IgD-negative memory B cell (primary cell): ENCODE results near the gene ADGRF1. TPM values are rescaled to one million over a fixed set of nuclear protein-coding genes. Genes with fewer than 3 reads are reported as not detected.

Experiments used
- H3K27ac Mint-ChIP-seq, 3 donors: one replicate each; pipeline ENCODE4 v1.8.0; 2020 to 2022; ENCODE audit warnings: mild to moderate bottlenecking in 3 of 3, mixed read lengths in 3 of 3, moderate library complexity in 1 of 3
- H3K27me3 Mint-ChIP-seq: one replicate; pipeline ENCODE4 v1.8.0; 2021; ENCODE audit warnings: mixed read lengths
- H3K36me3 Mint-ChIP-seq: one replicate; pipeline ENCODE4 v1.8.0; 2020; ENCODE audit warnings: mild to moderate bottlenecking, mixed read lengths
- H3K4me1 Mint-ChIP-seq, 3 donors: one replicate each; pipeline ENCODE4 v1.8.0; 2020 to 2022; ENCODE audit warnings: mixed read lengths in 3 of 3, mild to moderate bottlenecking in 1 of 3
- H3K4me3 Mint-ChIP-seq, 4 donors: one replicate each; pipeline ENCODE4 v1.8.0; 2020 to 2022; ENCODE audit warnings: mild to moderate bottlenecking in 4 of 4, mixed read lengths in 4 of 4, moderate library complexity in 3 of 4
- H3K9me3 Mint-ChIP-seq, 3 donors: one replicate each; pipeline ENCODE4 v1.8.0; 2020 to 2021; ENCODE audit warnings: mixed read lengths in 3 of 3, mild to moderate bottlenecking in 1 of 3
- polyA plus RNA-seq: library from polyadenylated mRNA; unstranded; fragments of 300-500 nt; fragmentation: Illumina TruSeq; gene quantifications from one replicate; pipeline ENCODE4 v1.2.3, GENCODE V29; 2021

ADGRF1 gene
- polyA plus RNA-seq, 1 donor from 2014 or later, result not detected

DNA sequence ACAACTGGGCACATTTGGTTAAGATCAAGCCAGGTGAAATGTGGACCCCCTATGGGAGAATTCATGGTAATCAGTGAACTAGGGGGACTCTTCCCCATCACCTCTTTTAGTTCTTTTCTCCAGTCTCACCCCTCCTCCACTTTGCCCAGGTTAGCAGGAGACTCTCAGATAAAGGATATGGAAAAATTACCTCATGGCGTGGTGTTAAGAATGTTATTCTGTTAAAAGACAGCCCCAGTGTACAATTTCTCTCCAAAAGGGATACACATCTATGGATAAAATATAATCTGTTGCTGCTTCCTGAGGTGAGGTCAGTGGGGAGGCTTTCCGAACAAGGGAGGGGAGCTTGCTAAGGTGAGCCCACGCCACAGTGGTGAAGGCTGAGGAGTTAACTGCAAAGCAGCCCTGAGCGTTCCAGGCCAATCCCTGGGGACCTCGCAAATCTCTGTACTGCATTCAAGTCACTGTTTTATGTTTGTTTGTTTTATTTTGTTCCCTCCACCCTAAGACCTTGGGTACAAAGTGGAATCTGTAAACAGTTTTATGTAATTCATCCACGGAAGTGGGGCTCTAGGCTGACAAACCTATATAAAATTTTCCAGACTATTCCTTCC is 52.0 kb downstream of the ADGRF1 start:
- Mint-ChIP-seq H3K27ac (no peak overlapping the region), H3K4me3 (no peak overlapping the region), H3K27me3 (peaks cover 9% of the 10 kb centered on the region), H3K9me3 (peaks cover 0 to 2% (median 2%) of the 10 kb centered on the region in 3 donors), H3K4me1 (no peaks in the 10 kb centered on the region), H3K36me3 (no peaks in the 10 kb centered on the region)

DNA sequence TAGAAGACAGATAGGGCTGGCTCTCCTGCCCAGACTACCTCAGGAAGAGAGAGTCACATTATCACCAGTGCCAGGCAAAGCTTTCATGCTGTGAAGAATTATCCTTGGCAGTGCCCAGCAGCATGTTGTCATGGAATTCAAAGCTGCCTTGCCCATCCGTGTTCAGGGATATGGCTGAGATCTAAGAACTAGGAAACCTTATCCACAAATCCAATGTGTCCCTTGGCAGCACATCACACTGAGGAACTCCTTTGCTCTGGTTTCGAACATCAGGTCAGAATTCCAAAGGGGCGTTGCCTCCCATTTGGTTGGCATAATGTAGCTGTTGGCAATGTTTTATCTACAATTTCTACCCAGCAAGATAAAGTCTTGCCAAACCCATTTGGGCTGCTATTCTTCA is 52.7 kb downstream of the ADGRF1 start:
- no peaks in the 10 kb centered on the region for H3K36me3 Mint-ChIP-seq
- H3K9me3 Mint-ChIP-seq, result peaks cover 0 to 2% (median 2%) of the 10 kb centered on the region in 3 donors
- H3K4me3 Mint-ChIP-seq, result no peak overlapping the region
- no peak overlapping the region for H3K27ac Mint-ChIP-seq
- H3K4me1 Mint-ChIP-seq, result no peaks in the 10 kb centered on the region
- peaks cover 9% of the 10 kb centered on the region for H3K27me3 Mint-ChIP-seq

DNA sequence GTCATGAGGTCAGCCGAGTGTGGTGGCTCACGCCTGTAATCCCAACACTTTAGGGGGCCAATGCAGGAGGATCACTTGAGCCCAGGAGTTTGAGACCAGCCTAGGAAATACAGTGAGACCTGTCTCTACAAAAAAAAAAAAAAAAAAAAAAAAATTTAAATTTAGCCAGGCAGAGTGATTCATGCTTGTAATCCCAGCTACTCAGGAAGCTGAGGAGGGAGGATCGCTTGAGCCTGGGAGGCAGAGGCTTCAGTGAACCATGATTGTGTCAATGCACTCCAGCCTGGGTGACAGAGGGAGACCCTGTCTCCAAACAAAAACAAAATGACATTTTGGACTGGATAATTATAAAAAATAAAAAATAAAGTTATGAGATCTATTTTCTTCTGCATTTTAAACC is 56.2 kb downstream of the ADGRF1 start:
- no peaks in the 10 kb centered on the region for H3K4me1 Mint-ChIP-seq
- no peaks in the 10 kb centered on the region for H3K9me3 Mint-ChIP-seq
- H3K27ac Mint-ChIP-seq, result no peak overlapping the region
- no peaks in the 10 kb centered on the region for H3K36me3 Mint-ChIP-seq
- peaks cover 9% of the 10 kb centered on the region for H3K27me3 Mint-ChIP-seq
- no peak overlapping the region for H3K4me3 Mint-ChIP-seq

DNA sequence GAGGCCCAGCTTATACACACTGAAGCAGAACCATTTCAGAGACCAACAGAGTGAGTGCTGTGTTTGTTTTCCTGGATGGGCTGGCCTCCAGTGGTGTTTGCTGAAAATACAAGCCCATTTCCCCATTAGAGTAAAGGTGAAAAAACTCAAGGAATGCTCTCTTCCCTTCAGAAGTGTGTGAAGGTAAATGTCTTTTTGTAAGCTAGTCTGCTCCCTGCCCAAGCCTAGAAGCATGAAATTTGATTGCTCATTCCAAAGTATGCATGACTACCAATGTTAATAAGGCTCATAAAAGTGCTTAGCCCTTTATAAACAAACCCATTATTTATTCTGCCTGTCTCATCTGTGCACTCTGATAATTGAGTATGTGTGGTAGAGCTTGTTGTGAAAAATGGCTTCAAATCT is 59.1 kb downstream of the ADGRF1 start:
- Mint-ChIP-seq H3K9me3 (no peaks in the 10 kb centered on the region), H3K27me3 (peaks cover 2% of the 10 kb centered on the region), H3K36me3 (no peaks in the 10 kb centered on the region)

DNA sequence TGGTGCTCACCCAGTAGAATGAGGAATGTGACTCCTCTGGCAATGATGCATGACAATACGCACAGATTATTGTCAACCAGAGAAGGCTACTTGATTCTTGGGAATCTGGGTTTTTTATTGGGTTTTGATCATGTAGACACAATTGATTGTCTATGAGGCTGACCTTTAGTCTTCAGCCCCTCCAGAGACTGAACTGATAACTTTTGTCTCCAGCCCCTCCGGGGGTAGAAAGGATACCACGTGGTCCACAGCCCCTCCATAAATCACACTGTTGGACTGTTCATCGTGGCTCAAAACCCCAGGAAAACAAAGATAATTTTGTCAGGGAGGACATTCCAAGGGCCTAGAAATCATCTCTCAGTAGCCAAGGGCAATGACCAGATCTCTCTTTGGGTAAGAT is 62.9 kb downstream of the ADGRF1 start:
- H3K27ac Mint-ChIP-seq, result no peak overlapping the region
- peaks cover 2% of the 10 kb centered on the region for H3K27me3 Mint-ChIP-seq
- no peaks in the 10 kb centered on the region for H3K4me1 Mint-ChIP-seq
- no peak overlapping the region for H3K4me3 Mint-ChIP-seq
- H3K36me3 Mint-ChIP-seq, result no peaks in the 10 kb centered on the region
- no peaks in the 10 kb centered on the region for H3K9me3 Mint-ChIP-seq

More for the DNA sequence above, 59.1 kb downstream of the ADGRF1 start:
- no peak overlapping the region for H3K4me3 Mint-ChIP-seq
- no peak overlapping the region for H3K27ac Mint-ChIP-seq
- no peaks in the 10 kb centered on the region for H3K4me1 Mint-ChIP-seq

DNA sequence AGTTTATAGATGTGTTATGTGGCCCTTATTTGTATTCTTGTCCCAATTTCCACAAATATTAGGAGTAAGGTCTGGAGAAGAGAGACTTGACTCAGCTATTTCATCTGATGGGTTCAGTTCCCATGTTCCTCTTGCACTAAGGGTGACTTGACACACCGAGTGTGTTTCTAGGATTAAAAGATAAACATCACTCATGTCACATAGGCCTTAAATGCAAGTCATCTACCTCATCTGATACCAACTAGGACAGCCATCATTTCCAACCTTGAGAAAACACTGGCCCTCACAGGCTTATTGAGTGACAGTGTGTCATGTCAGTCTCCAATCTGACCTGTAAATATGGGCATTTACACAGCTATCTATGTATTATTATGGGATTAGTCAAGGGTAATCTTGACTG is 67.3 kb downstream of the ADGRF1 start:
- no peak overlapping the region for H3K27ac Mint-ChIP-seq
- no peaks in the 10 kb centered on the region for H3K4me1 Mint-ChIP-seq
- H3K9me3 Mint-ChIP-seq, result no peaks in the 10 kb centered on the region
- no peak overlapping the region for H3K4me3 Mint-ChIP-seq
- H3K27me3 Mint-ChIP-seq, result peaks cover 4% of the 10 kb centered on the region
- no peaks in the 10 kb centered on the region for H3K36me3 Mint-ChIP-seq

DNA sequence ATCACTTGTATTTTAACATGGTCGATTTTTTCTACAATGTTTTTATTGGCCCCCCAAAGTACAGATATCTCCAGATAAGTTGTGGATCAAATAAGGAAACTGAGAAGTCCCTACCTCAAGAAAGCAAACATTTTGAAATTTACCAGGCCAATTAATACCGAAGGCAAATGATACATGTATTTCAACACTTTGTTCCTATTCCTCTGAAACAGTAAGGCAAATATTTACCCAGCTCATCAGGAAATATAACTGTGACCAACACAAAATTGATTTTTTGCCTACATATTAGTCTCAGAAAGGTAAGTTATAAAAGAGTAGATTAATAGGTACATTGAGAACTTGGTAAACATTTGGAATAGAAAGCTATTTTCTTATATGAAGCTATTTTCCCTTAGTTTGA is 69.1 kb downstream of the ADGRF1 start:
- Mint-ChIP-seq H3K9me3 (no peaks in the 10 kb centered on the region), H3K27me3 (peaks cover 4% of the 10 kb centered on the region), H3K27ac (no peak overlapping the region), H3K4me1 (no peaks in the 10 kb centered on the region), H3K4me3 (no peak overlapping the region), H3K36me3 (no peaks in the 10 kb centered on the region)

DNA sequence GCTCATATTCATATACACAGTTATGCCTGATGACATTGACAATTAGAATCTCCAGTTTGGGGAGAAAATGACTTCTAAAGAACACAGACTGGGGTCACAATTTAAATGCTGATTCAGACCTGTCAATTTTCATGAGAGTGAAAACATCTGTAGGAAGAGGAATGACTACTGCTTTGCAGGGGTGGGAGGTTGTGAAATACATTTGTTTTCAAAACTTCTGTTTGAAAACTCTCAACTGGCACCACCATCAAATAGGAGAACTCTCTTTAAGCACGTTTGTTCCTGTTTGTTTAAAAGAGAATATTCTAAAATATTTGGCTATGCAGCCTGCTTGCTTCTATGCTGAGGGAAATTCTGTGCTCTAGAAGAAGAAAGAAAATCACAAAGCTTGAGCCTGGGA is 69.6 kb downstream of the ADGRF1 start:
- Mint-ChIP-seq H3K36me3 (no peaks in the 10 kb centered on the region), H3K4me3 (no peak overlapping the region), H3K27ac (no peak overlapping the region), H3K27me3 (peaks cover 4% of the 10 kb centered on the region), H3K9me3 (no peaks in the 10 kb centered on the region), H3K4me1 (no peaks in the 10 kb centered on the region)

DNA sequence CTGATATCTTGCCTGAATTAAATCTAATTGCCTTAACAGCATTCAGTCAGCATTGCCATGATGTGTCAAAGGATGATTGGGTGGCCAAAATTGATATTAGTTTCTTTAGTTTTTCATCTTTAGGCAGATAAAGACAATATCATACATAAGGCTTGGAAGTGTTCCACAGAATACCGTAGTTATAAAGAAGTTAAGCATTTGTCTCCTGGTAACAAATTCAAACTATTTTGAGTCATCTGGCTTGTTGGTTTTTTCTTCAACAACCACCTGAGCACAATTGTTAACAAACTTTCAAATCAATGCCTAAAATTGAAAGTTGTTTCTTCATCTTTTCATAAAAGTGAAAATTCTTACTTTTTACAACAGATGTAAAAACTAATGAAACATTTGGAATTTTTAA is 72.9 kb downstream of the ADGRF1 start:
- no peak overlapping the region for H3K27ac Mint-ChIP-seq
- H3K9me3 Mint-ChIP-seq, result no peaks in the 10 kb centered on the region
- H3K4me1 Mint-ChIP-seq, result no peaks in the 10 kb centered on the region
- no peak overlapping the region for H3K4me3 Mint-ChIP-seq
- peaks cover 4% of the 10 kb centered on the region for H3K27me3 Mint-ChIP-seq
- H3K36me3 Mint-ChIP-seq, result no peaks in the 10 kb centered on the region

DNA sequence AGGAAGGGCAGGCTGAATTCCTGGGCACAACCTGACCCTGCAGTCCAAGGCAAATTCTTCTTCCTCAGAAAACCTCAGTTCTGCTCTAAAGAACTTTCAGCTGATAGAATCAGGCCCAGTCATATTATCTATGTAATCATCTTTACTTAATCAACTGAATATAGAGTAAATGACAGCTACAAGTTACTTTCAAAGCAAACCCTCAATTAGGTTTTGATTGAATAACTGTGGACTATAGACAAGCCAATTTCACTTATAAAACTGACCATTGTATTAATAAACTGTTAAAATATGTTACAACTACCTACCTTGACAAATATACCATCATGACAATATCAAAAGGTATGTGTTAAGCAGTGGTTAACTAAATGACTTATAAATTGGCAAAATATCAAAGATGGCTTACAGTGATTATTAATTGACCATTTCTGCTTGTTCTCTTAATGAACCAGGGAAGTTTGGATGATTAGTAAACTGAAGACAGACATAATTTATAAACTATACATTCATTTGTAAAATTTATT is 74.2 kb downstream of the ADGRF1 start:
- Mint-ChIP-seq H3K27me3 (no peaks in the 10 kb centered on the region), H3K36me3 (no peaks in the 10 kb centered on the region), H3K4me1 (no peaks in the 10 kb centered on the region), H3K27ac (no peak overlapping the region), H3K9me3 (no peaks in the 10 kb centered on the region), H3K4me3 (no peak overlapping the region)

DNA sequence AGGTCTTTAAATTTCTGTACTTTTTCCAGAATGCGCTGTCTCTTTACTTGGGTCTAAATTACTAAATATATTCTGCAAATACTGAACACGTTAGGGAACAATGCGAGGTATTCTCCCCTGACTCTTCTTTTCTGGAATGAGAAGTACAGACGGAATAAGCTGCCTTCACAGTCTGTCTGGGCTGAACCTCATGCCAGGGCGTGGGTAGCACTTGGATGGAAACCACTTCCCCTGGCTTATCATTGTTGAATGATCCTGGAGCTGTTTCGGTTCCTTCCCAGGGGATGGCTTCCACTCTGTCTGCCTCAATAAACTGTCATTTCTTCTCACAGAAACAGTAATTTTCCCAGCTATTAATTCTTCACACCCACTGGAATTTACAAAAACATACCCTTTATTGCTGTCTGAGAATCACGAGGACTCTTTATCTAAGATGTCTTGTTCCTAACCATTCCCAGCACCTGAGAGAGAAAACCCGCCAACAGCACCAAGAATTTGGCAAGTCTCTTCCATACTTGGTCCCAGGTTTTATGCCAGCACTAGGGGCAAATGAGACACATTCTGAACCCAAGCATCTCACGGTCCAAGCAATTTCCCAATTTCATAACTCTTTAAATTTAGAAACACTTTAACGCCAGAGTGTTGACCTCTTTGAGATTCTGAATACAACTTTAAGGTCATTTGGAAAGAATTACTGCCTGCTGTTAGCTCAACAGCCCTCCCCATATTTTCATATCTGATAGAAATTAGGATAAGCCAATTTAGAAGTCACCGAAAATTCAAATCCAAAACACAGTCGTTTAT is 77.2 kb downstream of the ADGRF1 start:
- Mint-ChIP-seq H3K4me3 (no peak overlapping the region), H3K27me3 (no peaks in the 10 kb centered on the region), H3K36me3 (no peaks in the 10 kb centered on the region), H3K4me1 (no peaks in the 10 kb centered on the region), H3K9me3 (no peaks in the 10 kb centered on the region), H3K27ac (no peak overlapping the region)

DNA sequence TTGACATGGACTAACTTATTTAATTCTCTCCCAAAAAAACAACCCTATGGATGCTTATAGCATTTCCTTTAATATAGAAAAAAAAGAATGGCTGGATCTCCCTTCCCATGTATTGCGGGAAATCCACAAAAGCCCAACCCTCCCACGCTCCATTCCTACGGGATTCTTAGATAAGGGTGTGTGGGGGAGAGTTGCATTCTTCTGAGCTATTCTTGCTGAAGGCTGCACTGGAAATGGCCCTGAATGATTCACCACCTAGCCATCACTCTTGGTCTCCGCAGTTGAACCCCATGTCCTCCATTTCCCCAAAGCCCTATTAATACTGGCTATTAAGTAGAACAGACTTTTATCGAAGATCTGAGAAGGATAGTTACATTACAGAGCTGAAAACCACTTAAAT is 78.5 kb downstream of the ADGRF1 start:
- no peaks in the 10 kb centered on the region for H3K9me3 Mint-ChIP-seq
- no peaks in the 10 kb centered on the region for H3K36me3 Mint-ChIP-seq
- no peak overlapping the region for H3K4me3 Mint-ChIP-seq
- no peaks in the 10 kb centered on the region for H3K4me1 Mint-ChIP-seq
- no peaks in the 10 kb centered on the region for H3K27me3 Mint-ChIP-seq
- H3K27ac Mint-ChIP-seq, result no peak overlapping the region

DNA sequence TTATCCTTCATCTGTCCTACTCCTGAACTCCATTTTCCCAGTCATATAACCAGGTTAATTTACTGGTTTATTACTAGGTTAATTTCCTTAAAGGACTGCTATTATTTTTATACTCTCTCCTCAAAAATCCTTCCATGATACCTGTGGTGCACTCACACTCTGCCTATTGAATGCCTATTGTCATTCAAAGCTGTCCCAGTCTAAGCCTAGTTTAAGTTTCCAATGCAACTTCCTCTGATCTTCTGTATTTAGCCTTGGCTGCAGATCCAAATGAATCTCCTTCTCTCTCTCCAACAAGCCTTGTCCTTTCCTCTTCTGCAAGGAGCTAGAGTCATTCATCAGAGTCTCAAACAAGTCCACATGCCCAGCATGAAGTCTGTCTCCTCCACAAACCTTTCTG is 79.1 kb downstream of the ADGRF1 start:
- Mint-ChIP-seq H3K36me3 (no peaks in the 10 kb centered on the region), H3K4me3 (no peak overlapping the region), H3K9me3 (no peaks in the 10 kb centered on the region), H3K27me3 (no peaks in the 10 kb centered on the region), H3K4me1 (no peaks in the 10 kb centered on the region), H3K27ac (no peak overlapping the region)

DNA sequence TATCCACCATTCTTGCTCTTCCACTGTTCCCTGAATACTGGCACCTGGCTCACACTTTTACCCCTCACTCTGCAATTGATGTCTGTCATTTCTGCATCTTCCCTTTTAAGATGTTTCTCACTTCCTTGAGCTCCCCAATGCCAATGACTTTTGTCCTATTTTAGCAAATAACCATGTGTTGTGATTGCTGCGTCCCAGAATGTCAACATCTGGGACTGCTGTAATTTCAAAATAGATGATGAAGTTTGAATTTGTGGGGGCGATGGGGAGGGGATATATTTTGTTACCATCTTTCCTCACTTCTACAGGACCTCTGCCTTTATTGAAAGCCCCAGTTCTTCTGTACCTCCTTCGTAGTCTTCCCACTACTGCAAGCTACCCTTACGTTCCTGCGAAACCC is 80.4 kb downstream of the ADGRF1 start:
- H3K27ac Mint-ChIP-seq, result no peak overlapping the region

DNA sequence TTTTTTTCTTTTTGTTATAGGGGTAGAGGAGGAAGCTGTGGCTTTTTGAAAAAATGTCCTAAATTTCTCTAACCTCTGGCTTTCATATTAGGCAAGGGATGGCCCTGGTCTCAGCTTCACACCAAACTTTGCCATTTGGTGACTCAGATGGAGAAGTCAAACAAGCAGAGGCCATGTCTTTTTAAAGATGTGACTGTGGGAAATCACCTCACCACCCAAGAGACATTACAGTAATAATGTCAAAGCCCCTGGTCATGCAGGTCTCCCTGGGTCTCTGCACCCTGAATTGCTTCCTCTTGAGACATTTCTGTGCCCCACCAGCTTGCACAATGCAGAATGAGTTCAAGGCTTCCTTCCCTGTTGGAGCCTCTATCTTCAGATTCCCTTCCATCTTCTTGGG is 80.9 kb downstream of the ADGRF1 start:
- Mint-ChIP-seq H3K4me3 (no peak overlapping the region), H3K27me3 (no peaks in the 10 kb centered on the region), H3K36me3 (no peaks in the 10 kb centered on the region), H3K9me3 (no peaks in the 10 kb centered on the region), H3K4me1 (no peaks in the 10 kb centered on the region), H3K27ac (no peak overlapping the region)

More for the DNA sequence above, 80.4 kb downstream of the ADGRF1 start:
- Mint-ChIP-seq H3K4me3 (no peak overlapping the region), H3K9me3 (no peaks in the 10 kb centered on the region), H3K36me3 (no peaks in the 10 kb centered on the region), H3K4me1 (no peaks in the 10 kb centered on the region), H3K27me3 (no peaks in the 10 kb centered on the region)

DNA sequence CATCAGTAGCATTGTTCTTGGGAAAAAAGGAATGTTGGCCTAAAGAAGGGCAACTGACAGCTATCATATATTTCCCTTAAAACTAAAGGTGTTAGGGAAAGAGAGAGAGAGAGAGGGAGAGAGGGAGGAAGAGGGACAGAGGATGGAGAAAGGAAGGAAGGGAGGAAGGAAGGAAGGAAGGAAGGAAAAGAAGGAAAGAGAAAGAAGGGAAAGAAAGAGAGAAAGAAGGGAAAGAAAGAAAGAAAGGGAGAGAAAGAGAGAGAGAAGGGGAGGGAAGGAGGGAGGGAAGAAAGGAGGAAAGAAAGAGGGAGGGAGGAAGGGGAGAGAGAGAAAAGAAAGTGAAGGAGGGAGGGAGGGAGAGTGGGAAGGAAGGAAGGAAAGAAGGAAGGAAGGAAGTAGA is 82.7 kb downstream of the ADGRF1 start:
- Mint-ChIP-seq H3K27me3 (no peaks in the 10 kb centered on the region), H3K4me3 (no peak overlapping the region), H3K9me3 (no peaks in the 10 kb centered on the region), H3K27ac (no peak overlapping the region), H3K36me3 (no peaks in the 10 kb centered on the region), H3K4me1 (no peaks in the 10 kb centered on the region)
